Neural crest cell (in vitro differentiated cells): ENCODE results near the gene SLC30A3. TPM values are rescaled to one million over a fixed set of nuclear protein-coding genes. Genes with fewer than 3 reads are reported as not detected.
A peak's percentile ranks its signal among the peaks of the same experiment; 100 is the strongest.

ENCODE experiments used
- DNase-seq: peaks from one replicate; pipeline ENCODE4 v3.0.0; 2021; ENCODE audit warnings: low read depth, mixed read lengths, low spot score
- H3K27ac Mint-ChIP-seq: one replicate; pipeline ENCODE4 v1.8.0; 2021; ENCODE audit warnings: mild to moderate bottlenecking, mixed read lengths; ENCODE audit not compliant: unreplicated experiment
- H3K27me3 Mint-ChIP-seq: 2 replicates; pipeline ENCODE4 v1.8.0; 2021; ENCODE audit warnings: low read depth, mild to moderate bottlenecking, mixed read lengths
- H3K36me3 Mint-ChIP-seq: 2 replicates; pipeline ENCODE4 v1.8.0; 2021; ENCODE audit warnings: low read depth, mild to moderate bottlenecking, mixed read lengths
- H3K4me1 Mint-ChIP-seq: 2 replicates; pipeline ENCODE4 v1.8.0; 2021; ENCODE audit warnings: mixed read lengths
- H3K4me3 Mint-ChIP-seq: one replicate; pipeline ENCODE4 v1.8.0; 2021; ENCODE audit warnings: mild to moderate bottlenecking, mixed read lengths
- H3K9me3 Mint-ChIP-seq: 2 replicates; pipeline ENCODE4 v1.8.0; 2021; ENCODE audit warnings: mixed read lengths
- CTCF ChIP-seq: fragments of 200-600 bp; sonication (generic); conservative IDR thresholded peaks from 2 replicates; pipeline ENCODE4 v1.5.0; 2021; ENCODE audit warnings: antibody characterized with exemption, mild to moderate bottlenecking
- total RNA-seq: library from RNA; stranded (reverse); gene quantifications from 2 replicates; pipeline ENCODE4 v1.2.1, GENCODE V29; 2021

Gene SLC30A3
- total RNA-seq, 1 donor from 2014 or later = 0.93 TPM

GRCh38 chr2:27263287-27264252, 723 bp upstream of the SLC30A3 start:
- peaks cover 3% of the 10 kb centered on the region for H3K36me3 Mint-ChIP-seq
- peaks cover 15% of the 10 kb centered on the region for H3K4me1 Mint-ChIP-seq
- no peaks in the 10 kb centered on the region for H3K9me3 Mint-ChIP-seq
- TF ChIP-seq CTCF = no peak
- H3K27ac Mint-ChIP-seq = no peak overlapping the region
- peaks cover 31% of the 10 kb centered on the region for H3K27me3 Mint-ChIP-seq
- H3K4me3 Mint-ChIP-seq = peak overlapping the region; percentile 88
- DNase-seq = no peak

- Mint-ChIP-seq H3K4me1 (peaks cover 15% of the 10 kb centered on the region), H3K9me3 (no peaks in the 10 kb centered on the region), H3K4me3 (peak overlapping the region; percentile 77), H3K27me3 (peaks cover 44% of the 10 kb centered on the region), H3K27ac (no peak overlapping the region), H3K36me3 (peaks cover 3% of the 10 kb centered on the region)
- no peak for DNase-seq
- no peak for TF ChIP-seq CTCF
These were observed 935 bp downstream of the SLC30A3 start for GRCh38 chr2:27261926-27262298.

GRCh38 chr2:27261241-27261925, 1.5 kb downstream of the SLC30A3 start:
- no peaks in the 10 kb centered on the region for H3K9me3 Mint-ChIP-seq
- H3K4me1 Mint-ChIP-seq = peaks cover 15% of the 10 kb centered on the region
- H3K36me3 Mint-ChIP-seq = peaks cover 3% of the 10 kb centered on the region
- DNase-seq = no peak
- H3K4me3 Mint-ChIP-seq = peak overlapping the region; percentile 77
- peaks cover 50% of the 10 kb centered on the region for H3K27me3 Mint-ChIP-seq
- H3K27ac Mint-ChIP-seq = no peak overlapping the region
- TF ChIP-seq CTCF = no peak

- Mint-ChIP-seq H3K4me3 (no peak overlapping the region), H3K27me3 (peaks cover 67% of the 10 kb centered on the region)
These were observed 4.8 kb downstream of the SLC30A3 start for GRCh38 chr2:27258051-27258450.

More at GRCh38 chr2:27258051-27258450, 4.8 kb downstream of the SLC30A3 start:
- Mint-ChIP-seq H3K36me3 (no peaks in the 10 kb centered on the region), H3K9me3 (no peaks in the 10 kb centered on the region), H3K4me1 (peaks cover 4% of the 10 kb centered on the region), H3K27ac (no peak overlapping the region)
- no peak for DNase-seq
- TF ChIP-seq CTCF = no peak
